ENCODE results near the gene KIF18B. TPM values are rescaled to one million over a fixed set of nuclear protein-coding genes. Genes with fewer than 3 reads are reported as not detected.

KIF18B gene
- total and polyA plus RNA-seq, 2 donors (not counting 3 experiments of a cell fraction or from before 2014, with no cell fraction given) = 24.5 to 50.3 TPM

DNA sequence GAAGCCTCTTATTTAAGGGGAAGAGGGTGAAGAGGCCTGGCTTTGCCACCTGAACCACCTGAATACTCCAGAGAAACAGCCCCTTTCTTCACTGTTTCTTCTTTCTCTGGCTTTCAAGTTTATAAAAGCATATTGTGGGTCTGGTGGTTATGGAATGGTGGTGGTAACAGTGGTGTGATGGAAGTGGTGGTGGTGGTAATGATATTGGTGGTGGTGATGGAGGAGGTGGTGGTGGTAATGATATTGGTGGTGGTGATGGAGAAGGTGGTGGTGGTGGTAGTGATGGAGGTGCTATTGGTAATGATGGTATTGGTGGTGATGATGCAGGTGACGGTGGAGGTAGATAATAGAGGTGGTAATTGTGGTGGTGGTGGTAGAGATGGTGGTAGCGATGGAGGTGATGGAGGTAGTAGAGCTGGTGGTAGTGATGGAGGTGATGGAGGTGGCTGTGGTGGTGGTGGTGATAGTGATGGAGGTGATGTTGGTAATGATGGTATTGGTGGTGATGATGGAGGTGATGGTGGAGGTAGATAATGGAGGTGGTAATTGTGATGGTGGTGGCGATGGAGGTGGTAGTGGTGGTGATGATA, 34.6 kb upstream of the KIF18B start:
- no peaks in the 10 kb centered on the region for H3K9me3 ChIP-seq (replicated peaks; ENCODE audit: control insufficient read depth, insufficient read depth, low read length)
- CTCF ChIA-PET = interaction anchor here (1.4 to 2.4 kb wide), 2 partner anchors 14 to 62 kb away, joined by 3 to 6 read pairs; partner anchors contain the start of gene C1QL1
- POLR2A ChIA-PET = no interaction called here

DNA sequence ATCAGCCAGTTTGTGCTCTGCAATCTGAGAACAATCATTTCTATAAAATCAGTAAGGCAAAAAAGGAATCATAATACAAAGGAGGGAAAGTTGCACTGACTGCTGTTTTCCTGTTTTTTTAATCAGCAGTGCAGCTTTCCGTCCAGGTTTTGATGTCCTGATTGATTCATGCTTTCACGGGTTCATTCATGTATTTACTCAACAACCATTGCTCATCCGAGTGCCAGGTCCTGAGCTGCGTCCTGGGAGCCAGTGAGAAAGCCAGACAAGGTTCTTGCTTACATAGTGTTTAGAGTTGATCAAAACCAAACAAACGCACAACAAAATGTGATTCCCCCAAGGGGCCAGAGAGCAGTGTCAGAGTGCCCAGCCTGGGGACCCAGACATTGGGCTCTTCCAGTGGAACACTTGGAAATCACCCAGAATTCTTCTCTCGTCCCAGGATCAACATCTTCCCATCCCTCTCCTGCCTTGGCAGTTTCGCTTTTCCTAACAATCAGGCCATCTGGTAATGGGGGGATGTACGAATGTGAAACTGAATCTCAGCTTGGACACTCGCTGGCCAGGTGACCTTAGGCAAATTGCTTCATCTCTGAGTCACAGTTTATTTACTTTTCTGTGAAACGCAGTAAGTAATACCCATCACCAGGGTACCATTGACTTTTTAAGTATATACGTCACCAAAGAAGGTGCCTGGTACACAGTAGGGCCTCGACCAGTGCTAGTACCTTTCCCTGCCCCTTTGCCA, 33.8 kb upstream of the KIF18B start:
- Histone ChIP-seq H3K9ac (replicated peaks; ENCODE audit: extremely low read depth, insufficient read depth, low read length) (no peak overlapping the region), H3K79me2 (ENCODE audit: control insufficient read depth, insufficient read depth, low read length) (no peaks in the 10 kb centered on the region), H2AFZ (ENCODE audit: low read depth, low read length) (peak overlapping the region; percentile 49), H3K4me2 (ENCODE audit: insufficient read depth, low read length) (peak overlapping the region; percentile 41), H3K4me3 (replicated peaks in 1 of 3; ENCODE audit: insufficient read depth in 1 of 3, low read depth in 1 of 3, low read length in 3 of 3) (no peak overlapping the region), H3K27ac (ENCODE audit: insufficient read depth, low read depth, low read length) (peak overlapping the region; percentile 18), H3K9me3 (replicated peaks; ENCODE audit: control insufficient read depth, insufficient read depth, low read length) (no peaks in the 10 kb centered on the region), H4K20me1 (replicated peaks; ENCODE audit: control insufficient read depth, extremely low read depth, insufficient read depth, low read length) (no peaks in the 10 kb centered on the region), H3K4me1 (ENCODE audit: control insufficient read depth, extremely low read depth, insufficient read depth, low read length) (peaks cover 15% of the 10 kb centered on the region), H3K27me3 (ENCODE audit: control insufficient read depth in 2 of 2, insufficient read depth in 2 of 2, low read length in 2 of 2) (peaks cover 0 to 13% of the 10 kb centered on the region in 2 experiments), H3K9me1 (replicated peaks; ENCODE audit: control insufficient read depth, extremely low read depth, insufficient read depth, low read length) (no peaks in the 10 kb centered on the region), H3K36me3 (ENCODE audit: control insufficient read depth in 2 of 2, extremely low read depth in 1 of 2, insufficient read depth in 2 of 2, low read length in 2 of 2) (no peaks in the 10 kb centered on the region)
- intact Hi-C loops (cut with micrococcal nuclease) = no loop called here
- peak; percentile 99 for FAIRE-seq
- BruUV-seq (replicated peaks) = no TSS peak
- dilution Hi-C loops (cut with MboI; ENCODE audit: extremely low pct_ligation_motif_present, low sequenced_read_pairs) = no loop called here
- peak; percentile 86 for DNase-seq (ENCODE audit: low read depth, low spot score)
- TF ChIP-seq JUN (IDR thresholded peaks at IDR 0.05; ENCODE audit: borderline replicate concordance, insufficient read depth, insufficient read length, low read depth) (no peak), EZH2 (IDR thresholded peaks at IDR 0.05; ENCODE audit: borderline replicate concordance, low read depth, low read length, severe bottlenecking) (no peak), POLR2AphosphoS5 (IDR thresholded peaks at IDR 0.05; ENCODE audit: insufficient read depth, low read depth, low read length) (no peak), POLR2A (IDR thresholded peaks at IDR 0.05; ENCODE audit: low read depth, low read length) (no peak), MYC (IDR thresholded peaks at IDR 0.05; ENCODE audit: low read depth, low read length) (no peak), FOS (IDR thresholded peaks at IDR 0.05; ENCODE audit: borderline replicate concordance, insufficient read depth, low read length) (no peak), GATA2 (IDR thresholded peaks at IDR 0.05; ENCODE audit: insufficient read depth, insufficient read length, low read depth, low read length) (no peak)
- TF ChIP-seq, protein P1, sequence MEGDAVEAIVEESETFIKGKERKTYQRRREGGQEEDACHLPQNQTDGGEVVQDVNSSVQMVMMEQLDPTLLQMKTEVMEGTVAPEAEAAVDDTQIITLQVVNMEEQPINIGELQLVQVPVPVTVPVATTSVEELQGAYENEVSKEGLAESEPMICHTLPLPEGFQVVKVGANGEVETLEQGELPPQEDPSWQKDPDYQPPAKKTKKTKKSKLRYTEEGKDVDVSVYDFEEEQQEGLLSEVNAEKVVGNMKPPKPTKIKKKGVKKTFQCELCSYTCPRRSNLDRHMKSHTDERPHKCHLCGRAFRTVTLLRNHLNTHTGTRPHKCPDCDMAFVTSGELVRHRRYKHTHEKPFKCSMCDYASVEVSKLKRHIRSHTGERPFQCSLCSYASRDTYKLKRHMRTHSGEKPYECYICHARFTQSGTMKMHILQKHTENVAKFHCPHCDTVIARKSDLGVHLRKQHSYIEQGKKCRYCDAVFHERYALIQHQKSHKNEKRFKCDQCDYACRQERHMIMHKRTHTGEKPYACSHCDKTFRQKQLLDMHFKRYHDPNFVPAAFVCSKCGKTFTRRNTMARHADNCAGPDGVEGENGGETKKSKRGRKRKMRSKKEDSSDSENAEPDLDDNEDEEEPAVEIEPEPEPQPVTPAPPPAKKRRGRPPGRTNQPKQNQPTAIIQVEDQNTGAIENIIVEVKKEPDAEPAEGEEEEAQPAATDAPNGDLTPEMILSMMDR (IDR thresholded peaks at IDR 0.05; ENCODE audit: extremely low read depth in 1 of 2, insufficient read depth in 1 of 2, low read depth in 1 of 2, low read length in 2 of 2) = no peak
- TF ChIP-seq, protein P2, sequence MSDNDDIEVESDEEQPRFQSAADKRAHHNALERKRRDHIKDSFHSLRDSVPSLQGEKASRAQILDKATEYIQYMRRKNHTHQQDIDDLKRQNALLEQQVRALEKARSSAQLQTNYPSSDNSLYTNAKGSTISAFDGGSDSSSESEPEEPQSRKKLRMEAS (IDR thresholded peaks at IDR 0.05; ENCODE audit: insufficient read depth, insufficient read length) = no peak
- ChIA-PET CTCF (interaction anchor here (0.6 to 2.4 kb wide), 5 partner anchors 13 to 117 kb away, joined by 3 to 6 read pairs (median 3); partner anchors contain the start of gene C1QL1), POLR2A (no interaction called here)

More for the DNA sequence above, 34.6 kb upstream of the KIF18B start:
- BruUV-seq (replicated peaks) = no TSS peak
- Histone ChIP-seq H3K4me1 (ENCODE audit: control insufficient read depth, extremely low read depth, insufficient read depth, low read length) (peaks cover 15% of the 10 kb centered on the region), H3K36me3 (ENCODE audit: control insufficient read depth in 2 of 2, extremely low read depth in 1 of 2, insufficient read depth in 2 of 2, low read length in 2 of 2) (no peaks in the 10 kb centered on the region), H3K9ac (replicated peaks; ENCODE audit: extremely low read depth, insufficient read depth, low read length) (no peak overlapping the region), H4K20me1 (replicated peaks; ENCODE audit: control insufficient read depth, extremely low read depth, insufficient read depth, low read length) (no peaks in the 10 kb centered on the region), H3K4me2 (ENCODE audit: insufficient read depth, low read length) (no peak overlapping the region), H3K9me1 (replicated peaks; ENCODE audit: control insufficient read depth, extremely low read depth, insufficient read depth, low read length) (no peaks in the 10 kb centered on the region), H3K27me3 (ENCODE audit: control insufficient read depth in 2 of 2, insufficient read depth in 2 of 2, low read length in 2 of 2) (peaks cover 0 to 9% of the 10 kb centered on the region in 2 experiments), H2AFZ (ENCODE audit: low read depth, low read length) (no peak overlapping the region), H3K79me2 (ENCODE audit: control insufficient read depth, insufficient read depth, low read length) (no peaks in the 10 kb centered on the region), H3K27ac (ENCODE audit: insufficient read depth, low read depth, low read length) (no peak overlapping the region), H3K4me3 (replicated peaks in 1 of 3; ENCODE audit: insufficient read depth in 1 of 3, low read depth in 1 of 3, low read length in 3 of 3) (no peak overlapping the region)
- DNase-seq (ENCODE audit: low read depth, low spot score) (no peak), FAIRE-seq (no peak)
- intact Hi-C loops (cut with micrococcal nuclease) = no loop called here
- dilution Hi-C loops (cut with MboI; ENCODE audit: extremely low pct_ligation_motif_present, low sequenced_read_pairs) = no loop called here
- TF ChIP-seq POLR2A (IDR thresholded peaks at IDR 0.05; ENCODE audit: low read depth, low read length) (no peak), FOS (IDR thresholded peaks at IDR 0.05; ENCODE audit: borderline replicate concordance, insufficient read depth, low read length) (no peak), GATA2 (IDR thresholded peaks at IDR 0.05; ENCODE audit: insufficient read depth, insufficient read length, low read depth, low read length) (no peak), POLR2AphosphoS5 (IDR thresholded peaks at IDR 0.05; ENCODE audit: insufficient read depth, low read depth, low read length) (no peak)

Data from endothelial cell of umbilical vein (primary cell).